ENCODE results near the gene ASTN2.

The ASTN2 gene

DNA sequence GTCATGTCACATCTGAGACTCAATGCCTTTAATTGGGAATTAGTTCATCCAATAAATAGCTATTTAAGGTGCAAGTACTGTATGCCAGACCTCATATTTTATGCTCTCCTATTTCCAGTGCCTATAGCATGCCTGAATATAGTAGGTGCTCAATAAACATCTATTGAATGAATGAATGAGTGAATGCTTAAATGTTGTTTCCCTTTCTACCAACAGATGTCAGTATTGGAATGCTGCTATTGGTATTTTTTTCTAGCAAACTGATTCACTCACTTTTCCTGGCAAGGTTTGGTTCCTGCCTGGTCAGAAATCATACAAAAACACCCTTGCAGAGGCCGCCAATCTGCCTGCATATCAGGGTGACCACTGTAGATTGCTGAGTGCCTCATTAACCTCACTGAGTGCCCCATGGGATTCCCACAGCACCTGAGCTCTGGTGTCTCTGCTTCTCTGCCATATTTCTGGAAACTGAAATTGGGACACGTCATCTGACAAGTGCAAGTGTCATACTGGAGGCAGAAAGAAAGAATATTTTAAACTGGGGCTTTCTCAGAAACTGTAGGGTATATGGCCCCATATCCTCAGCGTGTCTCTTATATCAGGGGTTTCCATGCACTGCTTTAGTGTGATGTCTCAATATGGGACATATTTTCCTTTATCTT, 368.1 kb downstream of the ASTN2 start:
- no peaks in the 10 kb centered on the region for H3K4me1 Mint-ChIP-seq (ENCODE audit: low read depth)
- H3K36me3 Mint-ChIP-seq (ENCODE audit: low read depth) = no peaks in the 10 kb centered on the region

DNA sequence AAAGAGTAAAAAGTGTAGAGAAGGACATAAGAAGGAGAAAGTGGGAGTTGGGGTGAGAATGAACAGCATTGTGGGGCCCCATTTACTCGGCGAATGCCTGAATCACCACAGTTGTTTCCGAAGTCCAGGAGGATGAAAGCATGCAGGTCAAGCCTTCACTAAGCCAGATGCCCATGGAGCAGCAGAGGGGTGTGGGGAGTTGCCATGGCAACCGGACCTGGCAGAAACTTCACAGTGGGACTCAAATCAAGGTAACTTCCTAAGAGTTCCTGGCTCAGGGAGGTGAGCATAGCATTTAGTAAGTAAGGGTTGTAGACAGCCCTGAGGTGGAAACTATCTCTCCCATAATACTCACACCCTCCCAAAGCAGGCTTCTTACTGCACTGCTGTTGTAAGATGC, 370.6 kb downstream of the ASTN2 start:
- no peak overlapping the region for H3K4me3 Mint-ChIP-seq
- H3K9me3 Mint-ChIP-seq = no peaks in the 10 kb centered on the region
- H3K4me1 Mint-ChIP-seq (ENCODE audit: low read depth) = no peaks in the 10 kb centered on the region
- H3K27me3 Mint-ChIP-seq (ENCODE audit: low read depth) = no peaks in the 10 kb centered on the region
- no peak overlapping the region for H3K27ac Mint-ChIP-seq
- no peaks in the 10 kb centered on the region for H3K36me3 Mint-ChIP-seq (ENCODE audit: low read depth)

More for the DNA sequence above, 368.1 kb downstream of the ASTN2 start:
- Mint-ChIP-seq H3K27me3 (ENCODE audit: low read depth) (no peaks in the 10 kb centered on the region), H3K27ac (no peak overlapping the region), H3K4me3 (no peak overlapping the region), H3K9me3 (no peaks in the 10 kb centered on the region)

DNA sequence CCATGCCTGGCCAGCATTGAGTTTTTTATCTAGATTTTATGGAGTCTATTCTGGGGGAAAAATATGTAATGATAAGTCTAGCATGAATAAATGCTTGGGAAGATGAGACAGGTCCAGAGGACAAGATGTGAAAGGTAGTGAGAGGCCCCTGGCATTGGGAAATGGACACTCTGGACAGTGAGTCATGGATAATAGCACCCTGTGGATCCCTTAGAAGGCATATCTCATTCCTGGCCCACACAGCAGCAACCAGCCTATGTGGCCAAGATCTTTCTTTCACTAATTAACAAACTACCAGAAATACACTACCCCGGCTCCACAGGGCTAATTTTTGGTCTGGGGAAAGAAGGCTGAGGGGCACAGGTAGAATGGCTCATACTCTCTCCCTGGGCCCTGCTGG, 371.7 kb downstream of the ASTN2 start:
- no peaks in the 10 kb centered on the region for H3K9me3 Mint-ChIP-seq
- H3K4me3 Mint-ChIP-seq = no peak overlapping the region
- H3K36me3 Mint-ChIP-seq (ENCODE audit: low read depth) = no peaks in the 10 kb centered on the region
- H3K27me3 Mint-ChIP-seq (ENCODE audit: low read depth) = no peaks in the 10 kb centered on the region
- no peak overlapping the region for H3K27ac Mint-ChIP-seq
- no peaks in the 10 kb centered on the region for H3K4me1 Mint-ChIP-seq (ENCODE audit: low read depth)

DNA sequence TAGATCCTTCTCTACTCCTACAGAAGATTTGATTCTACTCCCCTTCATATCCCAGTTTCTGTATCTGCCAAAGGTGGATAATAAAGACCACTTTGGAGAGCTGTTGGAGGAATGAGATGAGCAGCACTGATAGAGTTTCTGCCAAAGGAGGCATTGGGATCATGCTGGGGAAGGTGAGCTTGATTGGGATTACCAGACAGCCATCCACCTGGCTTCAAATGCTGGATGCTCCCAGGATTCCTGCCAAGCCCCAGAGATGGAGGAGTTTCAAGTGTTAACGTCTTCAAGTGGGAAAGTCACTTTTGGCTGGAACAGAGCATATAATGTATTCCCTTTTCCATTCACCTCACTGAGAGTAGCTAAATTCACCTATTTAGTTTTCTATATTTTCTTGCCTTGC, 379.3 kb downstream of the ASTN2 start:
- Mint-ChIP-seq H3K4me1 (ENCODE audit: low read depth) (no peaks in the 10 kb centered on the region), H3K27ac (no peak overlapping the region), H3K27me3 (ENCODE audit: low read depth) (no peaks in the 10 kb centered on the region), H3K36me3 (ENCODE audit: low read depth) (no peaks in the 10 kb centered on the region), H3K9me3 (no peaks in the 10 kb centered on the region), H3K4me3 (no peak overlapping the region)

DNA sequence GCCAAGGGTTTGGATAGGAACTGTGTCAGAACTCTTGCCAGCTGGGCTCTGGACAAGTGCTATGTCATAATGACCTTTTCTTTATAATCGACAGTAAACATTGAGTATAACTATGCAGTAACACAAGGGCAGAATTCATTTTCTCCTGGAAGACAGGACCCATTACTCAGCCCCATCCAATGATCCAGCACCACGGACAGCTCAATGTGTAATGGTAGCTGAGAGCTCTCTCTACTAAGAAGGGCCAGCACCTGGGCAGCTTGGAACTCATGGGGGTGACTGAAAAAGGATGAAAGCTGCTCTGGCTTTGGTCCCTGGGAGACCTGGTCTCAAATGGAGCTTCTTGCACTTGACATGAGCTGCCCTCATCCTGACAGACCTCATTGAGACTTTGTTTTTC, 380.0 kb downstream of the ASTN2 start:
- H3K4me1 Mint-ChIP-seq (ENCODE audit: low read depth) = no peaks in the 10 kb centered on the region
- no peaks in the 10 kb centered on the region for H3K36me3 Mint-ChIP-seq (ENCODE audit: low read depth)
- H3K4me3 Mint-ChIP-seq = no peak overlapping the region
- H3K9me3 Mint-ChIP-seq = no peaks in the 10 kb centered on the region
- H3K27me3 Mint-ChIP-seq (ENCODE audit: low read depth) = no peaks in the 10 kb centered on the region
- H3K27ac Mint-ChIP-seq = no peak overlapping the region

DNA sequence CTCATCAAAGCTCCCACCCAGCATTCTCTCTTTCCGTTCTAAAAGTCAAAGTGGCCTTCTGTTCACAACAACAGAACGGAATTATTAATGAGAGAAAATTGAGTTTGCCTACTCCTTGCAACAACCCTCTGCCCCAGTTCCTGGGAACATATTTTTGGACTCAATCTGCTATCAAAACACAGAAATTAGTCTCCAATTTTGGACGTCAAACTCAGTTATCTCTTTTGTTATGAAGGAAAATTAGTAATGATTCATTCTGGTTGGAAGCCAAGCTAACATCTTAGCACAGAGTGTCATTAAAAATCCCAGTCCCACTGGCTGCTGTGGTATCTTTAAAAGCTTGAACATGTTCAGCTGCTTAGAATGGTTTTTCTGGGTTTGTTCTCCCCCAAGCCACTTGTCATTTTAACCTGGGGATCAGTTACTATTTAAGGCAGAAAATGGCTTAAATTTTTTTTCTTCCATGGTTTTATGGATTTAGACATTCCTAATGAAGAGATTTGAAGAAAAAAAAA, 384.5 kb downstream of the ASTN2 start:
- no peaks in the 10 kb centered on the region for H3K36me3 Mint-ChIP-seq (ENCODE audit: low read depth)
- peaks cover 3% of the 10 kb centered on the region for H3K9me3 Mint-ChIP-seq
- no peaks in the 10 kb centered on the region for H3K27me3 Mint-ChIP-seq (ENCODE audit: low read depth)
- H3K4me3 Mint-ChIP-seq = no peak overlapping the region
- H3K4me1 Mint-ChIP-seq (ENCODE audit: low read depth) = no peaks in the 10 kb centered on the region
- H3K27ac Mint-ChIP-seq = no peak overlapping the region

DNA sequence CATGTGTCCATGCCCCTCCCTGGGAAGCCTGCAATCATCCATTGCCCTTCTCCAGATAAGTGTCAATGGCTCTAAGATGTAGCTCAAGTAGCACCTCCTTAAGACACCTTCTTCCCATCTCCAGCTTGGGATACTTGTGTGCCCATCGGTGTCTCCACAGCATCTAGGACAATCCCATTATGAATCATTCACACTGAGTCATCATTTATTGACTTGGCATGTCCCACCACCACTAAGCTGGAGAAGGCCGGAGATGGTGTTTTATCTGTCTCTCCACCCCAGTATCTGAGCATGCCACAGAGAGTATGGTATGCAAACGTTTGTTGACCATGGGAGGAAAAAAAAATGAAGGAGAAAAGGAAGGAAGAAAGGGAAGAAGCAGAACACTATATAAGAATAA, 385.5 kb downstream of the ASTN2 start:
- peaks cover 3% of the 10 kb centered on the region for H3K9me3 Mint-ChIP-seq
- H3K4me1 Mint-ChIP-seq (ENCODE audit: low read depth) = no peaks in the 10 kb centered on the region
- H3K36me3 Mint-ChIP-seq (ENCODE audit: low read depth) = no peaks in the 10 kb centered on the region
- H3K27ac Mint-ChIP-seq = no peak overlapping the region
- H3K4me3 Mint-ChIP-seq = no peak overlapping the region
- H3K27me3 Mint-ChIP-seq (ENCODE audit: low read depth) = no peaks in the 10 kb centered on the region

DNA sequence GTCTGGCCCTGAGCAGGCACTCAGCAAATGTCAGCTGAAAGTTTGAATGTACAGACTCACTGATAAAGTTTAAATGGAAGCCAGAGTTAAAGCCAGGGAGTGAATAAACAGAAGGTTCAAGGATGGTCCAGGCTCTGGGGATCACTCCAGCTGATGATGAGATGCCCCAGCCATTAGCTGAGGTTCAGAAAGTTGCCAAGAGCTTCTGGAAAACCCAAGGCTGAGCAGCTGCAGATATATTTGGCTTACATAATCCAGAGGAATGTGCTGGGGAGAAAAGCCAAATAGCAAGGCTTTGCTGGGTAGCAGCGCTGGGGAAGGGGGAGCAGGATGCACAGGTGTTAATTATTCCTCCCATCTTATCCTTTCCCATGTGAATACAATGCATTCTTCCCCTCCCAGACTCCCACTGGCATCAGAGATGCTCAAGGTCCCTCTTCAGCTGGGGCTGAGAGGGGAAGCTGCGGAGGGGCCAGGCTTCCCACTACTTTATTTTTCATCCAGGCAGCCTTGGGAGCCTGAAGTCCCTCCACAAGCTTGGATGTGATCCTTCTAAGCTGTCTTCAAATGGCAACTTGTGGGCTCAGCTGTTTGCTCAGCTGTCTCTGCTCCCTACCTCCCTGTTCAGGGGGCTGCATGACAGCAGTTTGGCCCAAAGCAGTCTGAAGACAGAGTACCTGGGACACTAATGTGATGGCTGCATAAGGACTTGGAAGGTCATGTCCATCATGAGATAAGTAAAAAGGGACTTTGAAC, 386.6 kb downstream of the ASTN2 start:
- Mint-ChIP-seq H3K36me3 (ENCODE audit: low read depth) (no peaks in the 10 kb centered on the region), H3K9me3 (peaks cover 3% of the 10 kb centered on the region), H3K4me1 (ENCODE audit: low read depth) (no peaks in the 10 kb centered on the region), H3K27ac (no peak overlapping the region), H3K27me3 (ENCODE audit: low read depth) (no peaks in the 10 kb centered on the region), H3K4me3 (no peak overlapping the region)

DNA sequence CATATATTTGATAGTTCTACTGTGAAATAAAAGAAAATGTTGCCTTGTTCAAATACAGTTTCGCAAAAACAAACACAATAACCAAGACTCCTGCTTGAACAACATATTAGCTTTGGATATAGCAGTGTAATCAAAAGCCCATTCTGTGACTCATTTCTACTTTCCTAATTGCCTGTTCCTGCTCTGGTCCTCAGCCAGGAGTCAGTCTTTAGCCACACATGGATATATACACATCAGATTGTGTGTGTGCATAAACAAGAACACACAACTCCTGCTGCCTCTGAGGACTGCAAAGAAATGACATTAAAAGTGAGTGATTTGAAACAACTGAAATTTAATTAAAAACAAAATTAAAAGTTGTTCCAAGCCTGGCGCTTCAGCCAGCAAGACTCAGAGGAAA, 393.0 kb downstream of the ASTN2 start:
- Mint-ChIP-seq H3K4me1 (ENCODE audit: low read depth) (no peaks in the 10 kb centered on the region), H3K4me3 (no peak overlapping the region), H3K27ac (no peak overlapping the region), H3K9me3 (peaks cover 7% of the 10 kb centered on the region), H3K27me3 (ENCODE audit: low read depth) (no peaks in the 10 kb centered on the region), H3K36me3 (ENCODE audit: low read depth) (no peaks in the 10 kb centered on the region)

DNA sequence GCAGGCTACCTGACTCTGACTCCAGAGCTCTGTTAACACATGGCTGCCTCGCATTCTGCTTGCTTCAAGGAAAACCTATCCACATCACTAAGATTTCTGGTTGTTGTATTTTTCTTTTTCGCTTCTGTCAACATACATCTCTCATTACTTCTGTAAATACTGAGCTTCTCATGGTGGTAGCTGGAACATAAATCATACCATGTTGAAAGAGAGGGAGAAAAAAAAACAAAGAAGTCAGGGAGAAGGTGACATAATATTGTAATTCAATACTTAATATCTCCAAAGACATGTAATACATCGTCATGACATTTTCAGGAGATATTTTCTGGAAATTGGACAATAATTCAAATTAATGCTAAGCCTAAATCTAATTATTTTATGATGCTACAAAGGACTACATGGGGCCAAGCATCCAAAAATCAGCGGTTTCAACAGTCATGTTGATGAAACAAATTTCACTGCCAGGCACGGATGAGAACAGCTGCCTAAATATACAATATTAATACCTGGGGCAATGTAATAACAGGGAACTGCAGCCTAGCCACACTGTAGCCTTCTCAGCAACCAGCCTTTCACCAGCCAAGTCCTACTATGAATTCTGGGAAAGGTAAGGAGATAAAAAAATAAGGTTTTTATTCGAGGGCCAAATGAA, 395.8 kb downstream of the ASTN2 start:
- Mint-ChIP-seq H3K27me3 (ENCODE audit: low read depth) (no peaks in the 10 kb centered on the region), H3K9me3 (peaks cover 4% of the 10 kb centered on the region), H3K4me3 (no peak overlapping the region), H3K36me3 (ENCODE audit: low read depth) (no peaks in the 10 kb centered on the region), H3K4me1 (ENCODE audit: low read depth) (no peaks in the 10 kb centered on the region), H3K27ac (no peak overlapping the region)

DNA sequence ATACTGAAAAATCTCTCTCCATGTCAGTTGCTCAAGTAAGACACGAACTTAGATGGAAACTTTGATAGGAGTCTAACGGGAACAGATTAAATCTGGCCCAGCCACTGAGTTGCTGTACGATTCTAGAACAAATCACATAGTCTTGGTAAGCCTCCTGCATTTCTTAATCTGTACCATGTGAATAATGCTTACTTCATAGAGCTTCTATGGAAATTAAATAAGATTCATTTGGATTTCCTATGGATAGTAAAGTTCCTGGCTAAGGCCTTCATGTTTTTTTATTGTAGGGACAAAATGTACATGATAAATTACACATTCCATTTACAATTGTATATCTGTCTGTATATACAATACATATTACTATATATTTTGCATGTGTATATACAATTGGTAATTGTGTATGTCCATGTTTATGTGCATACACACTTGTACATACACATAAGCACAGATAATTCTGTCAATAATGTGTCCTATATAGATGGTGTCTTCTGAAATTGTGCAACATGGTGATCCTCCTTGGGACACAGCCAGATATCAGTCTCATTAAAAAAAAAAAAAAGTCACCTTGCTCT, 397.4 kb downstream of the ASTN2 start:
- Mint-ChIP-seq H3K9me3 (peaks cover 1% of the 10 kb centered on the region), H3K27ac (no peak overlapping the region), H3K4me1 (ENCODE audit: low read depth) (no peaks in the 10 kb centered on the region), H3K4me3 (no peak overlapping the region), H3K36me3 (ENCODE audit: low read depth) (no peaks in the 10 kb centered on the region), H3K27me3 (ENCODE audit: low read depth) (no peaks in the 10 kb centered on the region)

DNA sequence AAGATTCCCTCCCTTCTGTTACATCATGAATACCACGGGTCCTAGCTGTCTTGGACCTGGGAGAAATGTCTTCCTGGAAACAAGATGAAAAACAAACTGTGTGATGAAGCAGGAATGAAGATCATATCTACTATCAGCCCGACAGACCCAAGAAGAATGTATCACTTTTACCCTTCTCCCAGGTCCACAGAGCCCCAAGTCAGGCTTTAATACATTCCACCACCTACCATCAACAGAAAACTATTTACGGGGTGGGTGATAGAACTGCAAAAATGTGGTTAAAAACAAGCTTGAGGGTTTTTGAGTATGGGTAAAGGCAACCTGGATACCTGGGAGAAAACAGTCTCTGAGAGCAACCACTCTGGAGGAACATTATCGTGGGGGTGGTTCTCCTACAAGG, 400.8 kb downstream of the ASTN2 start:
- Mint-ChIP-seq H3K27ac (no peak overlapping the region), H3K27me3 (ENCODE audit: low read depth) (no peaks in the 10 kb centered on the region), H3K4me3 (no peak overlapping the region), H3K9me3 (no peaks in the 10 kb centered on the region), H3K36me3 (ENCODE audit: low read depth) (no peaks in the 10 kb centered on the region), H3K4me1 (ENCODE audit: low read depth) (no peaks in the 10 kb centered on the region)

DNA sequence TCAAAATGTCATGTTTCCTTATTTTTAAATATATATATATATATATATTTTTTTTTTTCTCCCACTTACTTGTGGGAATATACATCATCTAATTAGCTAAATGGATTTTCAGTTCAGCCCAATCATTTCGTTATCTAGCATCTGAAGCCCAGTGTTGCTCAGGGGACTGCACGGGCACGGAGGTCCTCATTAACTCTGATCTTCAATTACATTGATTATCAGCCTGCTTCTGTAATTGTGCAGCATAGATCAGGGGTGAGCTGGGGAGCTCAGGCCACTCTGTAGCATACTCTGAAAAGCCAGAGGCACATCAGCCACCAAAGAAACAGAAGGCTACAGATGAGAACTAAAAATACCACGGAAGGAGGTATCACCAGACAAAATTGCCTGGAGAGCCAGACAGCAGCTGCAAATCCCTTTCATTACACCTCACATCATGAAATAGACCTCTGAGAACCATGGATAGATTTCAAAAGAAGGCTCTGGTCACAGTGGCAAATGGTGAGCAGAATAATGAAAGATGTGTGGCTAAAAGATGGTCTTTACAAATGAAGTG, 401.3 kb downstream of the ASTN2 start:
- Mint-ChIP-seq H3K9me3 (no peaks in the 10 kb centered on the region), H3K27ac (no peak overlapping the region), H3K4me3 (no peak overlapping the region), H3K27me3 (ENCODE audit: low read depth) (no peaks in the 10 kb centered on the region), H3K4me1 (ENCODE audit: low read depth) (no peaks in the 10 kb centered on the region), H3K36me3 (ENCODE audit: low read depth) (no peaks in the 10 kb centered on the region)

DNA sequence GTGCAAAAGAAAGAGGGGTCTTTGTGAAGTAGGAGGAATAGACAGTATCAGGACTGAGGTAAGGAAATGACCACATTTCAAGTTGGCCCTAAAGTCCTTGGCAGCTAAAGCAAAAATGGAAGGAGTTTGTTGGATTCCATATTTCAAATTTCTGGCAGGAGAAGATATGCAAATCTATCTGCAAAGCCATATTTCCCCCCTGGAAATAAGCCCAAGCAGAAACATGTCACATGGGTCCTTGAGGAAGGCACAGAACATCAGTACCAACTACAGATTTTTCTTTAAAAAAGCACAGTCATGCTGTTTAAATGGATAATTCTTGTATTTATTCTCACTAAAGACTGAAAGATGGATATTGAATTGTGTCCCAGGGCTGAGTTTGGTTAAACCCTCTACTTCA, 404.8 kb downstream of the ASTN2 start:
- Mint-ChIP-seq H3K27ac (no peak overlapping the region), H3K27me3 (ENCODE audit: low read depth) (no peaks in the 10 kb centered on the region), H3K4me1 (ENCODE audit: low read depth) (no peaks in the 10 kb centered on the region), H3K9me3 (no peaks in the 10 kb centered on the region), H3K4me3 (no peak overlapping the region), H3K36me3 (ENCODE audit: low read depth) (no peaks in the 10 kb centered on the region)

Measured in T-helper 1 cell treated with Interleukin-12 subunit alpha and Interleukin-12 subunit beta and Interleukin-4 antibody, amounts not matched to agents 30 μg/mL and 1 μg/mL, for 36 hours (primary cell).